MCF 10A (cell line): ENCODE measurements around the gene FAM162A. TPM values are rescaled to one million over a fixed set of nuclear protein-coding genes. Genes with fewer than 3 reads are reported as not detected.

Source experiments
- BruUV-seq: library from RNA; stranded (reverse); fragments of 400-500 nt; replicated peaks from 2 replicates; lab custom pipeline; 2021; lab: Mats Ljungman, UMichigan
- CTCF ChIA-PET: fragments of 300-600 bp; sonication (Branson Sonifier 250); formaldehyde crosslinking; extraction: SDS; loops from one replicate; lab custom pipeline; 2021; ENCODE audit warnings: antibody characterized with exemption, inconsistent platforms; lab: Yijun Ruan, JAX
- POLR2A ChIA-PET: fragments of 300-600, 350-650 bp; sonication (Branson Sonifier 250); formaldehyde crosslinking; extraction: SDS; loops from one replicate; lab custom pipeline; 2020; ENCODE audit warnings: antibody characterized with exemption, inconsistent platforms; lab: Yijun Ruan, JAX
- DNase-seq: peaks from one replicate; pipeline ENCODE4 v3.0.0-alpha.2; 2018; ENCODE audit not compliant: unreplicated experiment
- H3K27ac Mint-ChIP-seq: one replicate; pipeline ENCODE4 v1.8.0; 2022; ENCODE audit warnings: mild to moderate bottlenecking, low read depth, mixed read lengths; ENCODE audit not compliant: unreplicated experiment
- H3K27me3 Mint-ChIP-seq: one replicate; pipeline ENCODE4 v1.8.0; 2022; ENCODE audit warnings: mixed read lengths; ENCODE audit not compliant: insufficient read depth, unreplicated experiment
- H3K36me3 Mint-ChIP-seq: one replicate; pipeline ENCODE4 v1.8.0; 2022; ENCODE audit warnings: mild to moderate bottlenecking, moderate library complexity, mixed read lengths; ENCODE audit not compliant: insufficient read depth, unreplicated experiment
- H3K4me1 Mint-ChIP-seq: one replicate; pipeline ENCODE4 v1.8.0; 2022; ENCODE audit warnings: mixed read lengths; ENCODE audit not compliant: insufficient read depth, unreplicated experiment
- H3K4me3 Mint-ChIP-seq: one replicate; pipeline ENCODE4 v1.8.0; 2022; ENCODE audit warnings: mild to moderate bottlenecking, moderate library complexity, mixed read lengths; ENCODE audit not compliant: unreplicated experiment
- H3K9me3 Mint-ChIP-seq: one replicate; pipeline ENCODE4 v1.8.0; 2022; ENCODE audit warnings: mixed read lengths; ENCODE audit not compliant: unreplicated experiment
- intact Hi-C: fragments of 100-400 bp; cut with micrococcal nuclease; formaldehyde crosslinking; loops from 2 replicates; pipeline ENCODE4 v1.14.1; 2022
- total RNA-seq: library from RNA; stranded (reverse); gene quantifications from 2 replicates; pipeline ENCODE4 v1.2.3, GENCODE V29; 2022
- TF ChIP-seq, protein P1 (sequence below): fragments of 200-600 bp; IDR thresholded peaks from one replicate; pipeline ENCODE4 v1.8.0; 2022; ENCODE audit warnings: antibody characterized with exemption, mild to moderate bottlenecking; ENCODE audit not compliant: unreplicated experiment

FAM162A gene
- total RNA-seq, 1 experiment from 2014 or later, result 59.1 TPM

- no peaks in the 10 kb centered on the region for H3K27me3 Mint-ChIP-seq
- intact Hi-C loops, result no loop called here
- DNase-seq, result no peak
- H3K4me3 Mint-ChIP-seq, result no peak overlapping the region
- peaks cover 88% of the 10 kb centered on the region for H3K36me3 Mint-ChIP-seq
- BruUV-seq, result no TSS peak
- ChIA-PET CTCF (interaction anchor here (0.6 to 4.4 kb wide), 2 partner anchors 223 to 472 kb away, joined by 3 to 60 read pairs; partner anchors contain the start of gene PARP14), POLR2A (interaction anchor here (0.7 kb wide), 1 partner anchor 1084 kb away, joined by 3 read pairs; no protein-coding TSS in a partner anchor)
- peaks cover 7% of the 10 kb centered on the region for H3K4me1 Mint-ChIP-seq
- TF ChIP-seq, protein P1, sequence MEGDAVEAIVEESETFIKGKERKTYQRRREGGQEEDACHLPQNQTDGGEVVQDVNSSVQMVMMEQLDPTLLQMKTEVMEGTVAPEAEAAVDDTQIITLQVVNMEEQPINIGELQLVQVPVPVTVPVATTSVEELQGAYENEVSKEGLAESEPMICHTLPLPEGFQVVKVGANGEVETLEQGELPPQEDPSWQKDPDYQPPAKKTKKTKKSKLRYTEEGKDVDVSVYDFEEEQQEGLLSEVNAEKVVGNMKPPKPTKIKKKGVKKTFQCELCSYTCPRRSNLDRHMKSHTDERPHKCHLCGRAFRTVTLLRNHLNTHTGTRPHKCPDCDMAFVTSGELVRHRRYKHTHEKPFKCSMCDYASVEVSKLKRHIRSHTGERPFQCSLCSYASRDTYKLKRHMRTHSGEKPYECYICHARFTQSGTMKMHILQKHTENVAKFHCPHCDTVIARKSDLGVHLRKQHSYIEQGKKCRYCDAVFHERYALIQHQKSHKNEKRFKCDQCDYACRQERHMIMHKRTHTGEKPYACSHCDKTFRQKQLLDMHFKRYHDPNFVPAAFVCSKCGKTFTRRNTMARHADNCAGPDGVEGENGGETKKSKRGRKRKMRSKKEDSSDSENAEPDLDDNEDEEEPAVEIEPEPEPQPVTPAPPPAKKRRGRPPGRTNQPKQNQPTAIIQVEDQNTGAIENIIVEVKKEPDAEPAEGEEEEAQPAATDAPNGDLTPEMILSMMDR, result no peak
- H3K9me3 Mint-ChIP-seq, result no peaks in the 10 kb centered on the region
- H3K27ac Mint-ChIP-seq, result peak overlapping the region; percentile 27
Observed at GRCh38 chr3:122456074-122456473, 72.1 kb downstream of the FAM162A start.

GRCh38 chr3:122457706-122458105 lies 73.7 kb downstream of the FAM162A start:
- Mint-ChIP-seq H3K27ac (no peak overlapping the region), H3K4me1 (peaks cover 7% of the 10 kb centered on the region), H3K9me3 (no peaks in the 10 kb centered on the region), H3K36me3 (peaks cover 86% of the 10 kb centered on the region), H3K4me3 (no peak overlapping the region), H3K27me3 (no peaks in the 10 kb centered on the region)
- no TSS peak for BruUV-seq
- TF ChIP-seq, protein P1, result no peak
- intact Hi-C loops, result loop anchor here (2.0 kb wide), 2 partner anchors 57 to 107 kb away; partner anchors contain the start of genes DTX3L, KPNA1 and PARP9
- no peak for DNase-seq
- CTCF ChIA-PET, result interaction anchor here (0.5 to 4.4 kb wide), 22 partner anchors 10 to 299 kb away, joined by 3 to 60 read pairs (median 4); partner anchors contain the start of genes KPNA1 and PARP14
- POLR2A ChIA-PET, result interaction anchor here (1.0 to 1.7 kb wide), 3 partner anchors 25 to 221 kb away, joined by 3 to 4 read pairs (median 3); no protein-coding TSS in a partner anchor

DNA sequence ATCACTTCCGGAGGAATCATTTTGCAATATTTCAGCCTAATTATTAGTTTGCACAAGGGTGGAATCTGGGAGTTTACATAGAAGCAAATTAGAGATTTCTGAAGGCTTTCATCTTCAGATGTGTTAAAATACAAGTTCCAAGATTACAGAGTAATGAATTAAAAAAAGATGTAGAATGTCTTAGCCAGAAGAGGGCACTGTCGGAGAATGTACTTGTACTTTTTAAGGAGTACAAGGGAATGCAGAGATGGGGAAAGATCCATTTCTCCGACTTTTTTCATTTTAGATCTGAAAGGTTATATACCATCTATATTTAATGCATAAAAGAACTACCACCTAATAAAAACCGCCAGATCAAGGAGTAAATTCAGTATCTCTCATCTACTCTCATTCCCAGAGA lies 75.0 kb downstream of the FAM162A start:
- Mint-ChIP-seq H3K36me3 (peaks cover 85% of the 10 kb centered on the region), H3K4me3 (no peak overlapping the region), H3K27me3 (no peaks in the 10 kb centered on the region), H3K9me3 (no peaks in the 10 kb centered on the region), H3K4me1 (peaks cover 7% of the 10 kb centered on the region), H3K27ac (no peak overlapping the region)
- no TSS peak for BruUV-seq
- peak; percentile 72 for DNase-seq
- CTCF ChIA-PET, result interaction anchor here (0.6 to 4.4 kb wide), 20 partner anchors 13 to 296 kb away, joined by 3 to 60 read pairs (median 4); partner anchors contain the start of gene PARP14
- intact Hi-C loops, result loop anchor here (1.0 to 2.0 kb wide), 3 partner anchors 56 to 220 kb away; partner anchors contain the start of genes DTX3L, KPNA1 and PARP9
- TF ChIP-seq, protein P1, result peak; percentile 32
- POLR2A ChIA-PET, result interaction anchor here (0.7 to 2.2 kb wide), 4 partner anchors 37 to 221 kb away, joined by 3 to 9 read pairs (median 4); partner anchors contain the start of genes DTX3L, KPNA1, PARP14 and PARP9

DNA sequence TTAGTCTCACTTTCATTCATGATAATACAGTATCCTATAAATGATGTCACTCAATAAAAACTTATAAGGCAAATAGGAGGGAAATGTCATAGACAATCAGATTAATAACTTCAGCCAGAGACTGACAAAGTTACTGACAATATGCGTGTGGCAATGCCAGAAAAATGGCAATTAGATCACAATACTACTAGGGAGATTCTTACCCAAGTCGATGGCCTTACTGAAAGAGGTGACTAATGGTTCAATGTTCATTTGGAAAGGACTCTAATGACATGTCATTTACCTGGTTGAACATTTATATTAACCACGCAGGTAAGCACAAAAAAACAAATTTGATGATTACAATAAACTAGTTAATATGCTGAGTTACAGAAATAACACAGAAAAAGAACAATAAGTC lies 77.8 kb downstream of the FAM162A start:
- CTCF ChIA-PET, result interaction anchor here (0.6 to 1.7 kb wide), 2 partner anchors 53 to 218 kb away, joined by 4 to 9 read pairs; partner anchors contain the start of gene KPNA1
- Mint-ChIP-seq H3K27ac (no peak overlapping the region), H3K4me3 (no peak overlapping the region), H3K4me1 (peaks cover 7% of the 10 kb centered on the region), H3K9me3 (no peaks in the 10 kb centered on the region), H3K27me3 (no peaks in the 10 kb centered on the region), H3K36me3 (peaks cover 83% of the 10 kb centered on the region)
- POLR2A ChIA-PET, result interaction anchor here (1.1 to 2.9 kb wide), 2 partner anchors 53 to 72 kb away, joined by 3 to 7 read pairs; partner anchors contain the start of gene KPNA1
- no peak for DNase-seq
- intact Hi-C loops, result no loop called here
- no TSS peak for BruUV-seq
- TF ChIP-seq, protein P1, result no peak
